ENCODE results near the gene CEMIP.

DNA sequence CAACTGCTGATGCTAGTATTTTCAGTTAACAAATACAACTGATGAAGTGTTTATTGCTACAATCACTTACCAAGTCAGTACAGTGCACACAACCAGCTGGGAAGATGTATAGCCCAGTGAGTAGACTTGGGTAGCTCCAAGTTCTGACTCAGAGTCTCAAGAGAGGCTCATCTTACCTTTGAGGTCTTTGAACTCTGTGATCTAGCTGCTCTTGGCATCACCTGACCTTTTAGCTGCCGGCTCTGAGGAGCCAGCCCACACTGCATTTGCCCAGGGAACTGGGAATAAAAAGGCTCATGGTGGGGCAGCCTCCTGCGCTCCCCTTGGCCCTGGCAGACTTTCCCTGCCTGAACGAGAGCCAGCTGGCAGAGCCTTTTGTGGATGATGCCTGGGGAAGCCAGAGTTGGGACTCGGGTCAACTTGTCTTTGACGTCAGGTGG is 82.6 kb downstream of the CEMIP start:
- TF ChIP-seq, protein P1, sequence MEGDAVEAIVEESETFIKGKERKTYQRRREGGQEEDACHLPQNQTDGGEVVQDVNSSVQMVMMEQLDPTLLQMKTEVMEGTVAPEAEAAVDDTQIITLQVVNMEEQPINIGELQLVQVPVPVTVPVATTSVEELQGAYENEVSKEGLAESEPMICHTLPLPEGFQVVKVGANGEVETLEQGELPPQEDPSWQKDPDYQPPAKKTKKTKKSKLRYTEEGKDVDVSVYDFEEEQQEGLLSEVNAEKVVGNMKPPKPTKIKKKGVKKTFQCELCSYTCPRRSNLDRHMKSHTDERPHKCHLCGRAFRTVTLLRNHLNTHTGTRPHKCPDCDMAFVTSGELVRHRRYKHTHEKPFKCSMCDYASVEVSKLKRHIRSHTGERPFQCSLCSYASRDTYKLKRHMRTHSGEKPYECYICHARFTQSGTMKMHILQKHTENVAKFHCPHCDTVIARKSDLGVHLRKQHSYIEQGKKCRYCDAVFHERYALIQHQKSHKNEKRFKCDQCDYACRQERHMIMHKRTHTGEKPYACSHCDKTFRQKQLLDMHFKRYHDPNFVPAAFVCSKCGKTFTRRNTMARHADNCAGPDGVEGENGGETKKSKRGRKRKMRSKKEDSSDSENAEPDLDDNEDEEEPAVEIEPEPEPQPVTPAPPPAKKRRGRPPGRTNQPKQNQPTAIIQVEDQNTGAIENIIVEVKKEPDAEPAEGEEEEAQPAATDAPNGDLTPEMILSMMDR (conservative IDR thresholded peaks at IDR 0.05; ENCODE audit: low read depth, low read length): no peak
- TF ChIP-seq EZH2 (IDR thresholded peaks at IDR 0.05; ENCODE audit: low read length, unreplicated experiment) (no peak), EZH2phosphoT487 (IDR thresholded peaks at IDR 0.05; ENCODE audit: borderline replicate concordance, low read length) (no peak)

Data from PC-3 (cell line).